K562 (cell line): ENCODE data around the gene ZNF45. TPM values are rescaled to one million over a fixed set of nuclear protein-coding genes. Genes with fewer than 3 reads are reported as not detected.

ENCODE experiments used
- ATAC-seq: fragments of 200-7000 bp; cut with Tn5 transposase; 3 replicates; pipeline ENCODE4 v1.9.1; 2020; ENCODE audit warnings: moderate library complexity
- BruUV-seq: library from RNA; stranded (reverse); fragments of 400-500 nt; replicated peaks from 2 replicates; lab custom pipeline; 2021; lab: Mats Ljungman, UMichigan
- CTCF ChIA-PET: fragments of 300-600 bp; formaldehyde crosslinking; extraction: SDS; loops from one replicate; lab custom pipeline; 2021; ENCODE audit warnings: low intra/inter-chr PET ratio; lab: Yijun Ruan, JAX
- POLR2A ChIA-PET: fragments of 300-600, 350-650 bp; sonication (Branson Sonifier 250); formaldehyde crosslinking; extraction: SDS; loops from one replicate; lab custom pipeline; 2021; ENCODE audit warnings: antibody characterized with exemption, inconsistent platforms; lab: Yijun Ruan, JAX
- DNase-seq, 4 experiments: peaks; one replicate each; pipeline versions ENCODE4 v3.0.0 to v3.0.0-alpha.2; 2011 to 2018; ENCODE audit warnings: low spot score in 3 of 4, mixed read lengths in 3 of 4; ENCODE audit errors: extremely low read depth in 1 of 4
- FAIRE-seq: peaks from 2 replicates; lab custom pipeline; 2011; peaks lifted over from hg19 to GRCh38; lab: Jason Lieb, UNC
- H2AFZ ChIP-seq: 2 replicates; pipeline ENCODE4 v1.6.0; 2011; ENCODE audit warnings: low read depth, low read length, control low read depth, inconsistent platforms
- H3K27ac ChIP-seq: fragments of 200-600 bp; 3 replicates; pipeline ENCODE4 v1.8.0; 2011; ENCODE audit warnings: low read depth, mild to moderate bottlenecking, control low read depth, inconsistent platforms, low read length, moderate library complexity, mixed read lengths; ENCODE audit errors: extremely low read depth
- H3K27me3 ChIP-seq, 2 experiments: fragments of 300-600 bp in 1 of 2; 2 replicates in 1 of 2; 3 replicates in 1 of 2; pipeline versions ENCODE4 v1.6.0 to v1.8.0; 2011; ENCODE audit warnings: inconsistent platforms in 2 of 2, low read length in 2 of 2, mild to moderate bottlenecking in 1 of 2, mixed read lengths in 1 of 2, moderate library complexity in 1 of 2; ENCODE audit not compliant: control insufficient read depth in 2 of 2, insufficient read depth in 2 of 2
- H3K36me3 ChIP-seq: fragments of 300-600 bp; 3 replicates; pipeline ENCODE4 v1.8.0; 2011; ENCODE audit warnings: mild to moderate bottlenecking, low read length, inconsistent platforms; ENCODE audit not compliant: control insufficient read depth, insufficient read depth
- H3K4me1 ChIP-seq, 2 experiments: fragments of 200-600 bp in 1 of 2; replicated peaks in 1 of 2; 2 replicates in 1 of 2; 3 replicates in 1 of 2; pipeline versions ENCODE4 v1.5.1 to v1.8.0; 2011; ENCODE audit warnings: inconsistent platforms in 2 of 2, low read length in 2 of 2, mild to moderate bottlenecking in 1 of 2, mixed read lengths in 1 of 2, moderate library complexity in 1 of 2; ENCODE audit not compliant: control insufficient read depth in 2 of 2, insufficient read depth in 2 of 2
- H3K4me2 ChIP-seq: 2 replicates; pipeline ENCODE4 v1.6.1; 2011; ENCODE audit warnings: low read length, control low read depth, inconsistent platforms, mixed read lengths; ENCODE audit not compliant: insufficient read depth
- H3K4me3 ChIP-seq: fragments of 200-600 bp; sonication (generic), shearing (Covaris generic); 2 replicates; pipeline ENCODE4 v1.5.1; 2016; ENCODE audit warnings: control low read depth, inconsistent platforms
- H3K79me2 ChIP-seq: fragments of 200-600 bp; 3 replicates; pipeline ENCODE4 v1.8.0; 2011; ENCODE audit warnings: low read length, inconsistent platforms; ENCODE audit not compliant: control insufficient read depth, insufficient read depth
- H3K9ac ChIP-seq, 2 experiments: 2 replicates each; pipeline versions ENCODE4 v1.6.0 to v1.6.1; 2011; ENCODE audit warnings: low read depth in 2 of 2, low read length in 2 of 2, control low read depth in 1 of 2, inconsistent platforms in 1 of 2, mild to moderate bottlenecking in 1 of 2, mixed read lengths in 1 of 2; ENCODE audit not compliant: insufficient read depth in 1 of 2
- H3K9me1 ChIP-seq: one replicate; pipeline ENCODE4 v1.6.0; 2011; ENCODE audit warnings: inconsistent platforms, mild to moderate bottlenecking, low read length, moderate library complexity; ENCODE audit not compliant: control insufficient read depth, insufficient read depth
- H3K9me3 ChIP-seq: replicated peaks from 2 replicates; pipeline ENCODE4 v1.5.1; 2011; ENCODE audit warnings: low read depth, low read length, inconsistent platforms; ENCODE audit not compliant: control insufficient read depth, insufficient read depth
- H4K20me1 ChIP-seq: replicated peaks from 2 replicates; pipeline ENCODE4 v1.6.1; 2011; ENCODE audit warnings: low read length, inconsistent platforms, mixed read lengths; ENCODE audit not compliant: control insufficient read depth, insufficient read depth
- CEBPG ChIP-seq, 3 experiments: fragments of 200-800 bp in 1 of 3; sonication (Bioruptor generic) in 1 of 3; sonication (generic) in 1 of 3; formaldehyde crosslinking in 1 of 3; IDR thresholded peaks in 2 of 3; conservative IDR thresholded peaks in 1 of 3; 2 replicates each; pipeline versions ENCODE4 v1.6.1 to v1.8.0; 2016 to 2022; ENCODE audit warnings: missing compliant biosample characterization in 2 of 3, missing genetic modification characterization in 2 of 3, mild to moderate bottlenecking in 1 of 3, missing genetic modification reagents in 1 of 3
- ELF4 ChIP-seq: fragments of 450-650 bp; formaldehyde crosslinking; IDR thresholded peaks from 2 replicates; pipeline ENCODE4 v1.4.0; 2022; ENCODE audit warnings: missing genetic modification characterization
- WGBS: fragments of 100-300 bp; shearing (Covaris generic); methylation state at CpG from one replicate; pipeline ENCODE4 v1.1.6; 2016; ENCODE audit warnings: low coverage, mixed read lengths; ENCODE audit not compliant: insufficient coverage; ENCODE audit errors: missing lambda C conversion rate; 5-methylcytosine and 5-hydroxymethylcytosine counted together
- in situ Hi-C: fragments of 300-500 bp; cut with MboI; formaldehyde crosslinking; loops from 4 replicates; pipeline ENCODE4 v1.15.0; 2018; ENCODE audit warnings: inconsistent platforms, mixed read lengths
- intact Hi-C: fragments of 100-400 bp; cut with micrococcal nuclease; formaldehyde crosslinking; loops from 2 replicates; pipeline ENCODE4 v1.14.2; 2022
- polyA plus RNA-seq, 8 experiments: library from polyadenylated mRNA; depleted of rRNA in 4 of 8; stranded (reverse) in 5 of 8; unstranded in 3 of 8; fragments of >200 nt; fragmentation: Nextera tagmentation in 2 of 8; fragmentation: Illumina TruSeq in 1 of 8; extraction: Ambion mirVana in 2 of 8; extraction: Trizol in 1 of 8; gene quantifications; 2 replicates each; pipeline versions ENCODE4 v1.2.1 to v1.2.3, GENCODE V29; 2011 to 2014; ENCODE audit warnings: inconsistent platforms in 1 of 8, missing spikeins in 1 of 8
- total RNA-seq, 7 experiments: library from RNA; depleted of rRNA in 6 of 7; stranded (reverse); fragments of >200 nt in 6 of 7; fragmentation: Illumina TruSeq in 2 of 7; extraction: Trizol in 2 of 7; gene quantifications; 2 replicates each; pipeline versions ENCODE4 v1.2.1 to v1.2.3, GENCODE V29; 2011 to 2021; ENCODE audit warnings: low replicate concordance in 1 of 7

Gene ZNF45
- total and polyA plus RNA-seq, 9 of the 15 experiments (the other 6 are each of a cell fraction or from before 2014, with no cell fraction given): 2.6 to 10.6 (median 9.4) TPM

DNA sequence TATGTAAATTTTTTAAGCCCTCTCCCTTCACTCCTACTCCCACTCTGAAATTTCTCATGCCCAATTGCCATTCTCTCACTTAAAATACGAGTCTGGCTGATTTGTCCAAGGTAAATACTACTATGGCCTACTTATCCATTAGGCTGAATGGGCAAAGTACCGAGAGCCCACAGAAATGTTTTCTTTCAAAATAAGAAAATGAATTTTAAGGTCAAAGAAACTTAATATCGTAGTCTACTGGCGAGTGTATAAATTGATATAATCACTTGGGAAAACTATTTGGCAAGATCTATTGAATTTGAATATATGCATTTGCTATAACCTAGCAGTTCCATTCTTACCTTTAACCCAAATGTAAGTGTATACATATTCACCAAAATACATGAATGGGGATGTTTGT, 32.7 kb downstream of the ZNF45 start:
- POLR2A ChIA-PET: interaction anchor here (0.6 kb wide), 1 partner anchor 1042 kb away, joined by 4 read pairs; no protein-coding TSS in a partner anchor
- WGBS: 47% methylated on average over 4 of the region's 4 CpGs
- CTCF ChIA-PET: no interaction called here
- no peaks in the 10 kb centered on the region for H3K9me1 ChIP-seq
- peak overlapping the region; percentile 99 for H2AFZ ChIP-seq
- no peak overlapping the region for H3K27ac ChIP-seq
- no peak overlapping the region for H3K4me3 ChIP-seq
- FAIRE-seq: no peak
- peaks cover 2% of the 10 kb centered on the region; the same call in 1 of the 2 replicates for H3K9me3 ChIP-seq
- no peaks in the 10 kb centered on the region; a peak in 2 of 5 replicates for H3K4me1 ChIP-seq
- H4K20me1 ChIP-seq: no peaks in the 10 kb centered on the region
- no TSS peak for BruUV-seq
- intact Hi-C loops: no loop called here
- no peaks in the 10 kb centered on the region for H3K27me3 ChIP-seq
- peak overlapping the region; percentile 93 for H3K4me2 ChIP-seq
- in situ Hi-C loops: loop anchor here (5.0 kb wide), 1 partner anchor 50 kb away; no protein-coding TSS in a partner anchor
- ATAC-seq: no peak
- no peak for TF ChIP-seq CEBPG (CRISPR knock-in tag; IDR thresholded peaks at IDR 0.05)
- TF ChIP-seq CEBPG (tag; conservative IDR thresholded peaks at IDR 0.05 in 1 of 2, IDR thresholded peaks at IDR 0.05 in 1 of 2): 0 out of 4 replicates have a peak, but pooled peaks of 1 of the 2 experiments have one; percentile 4
- TF ChIP-seq ELF4 (CRISPR knock-in tag): no peak
- TF ChIP-seq, all 486 proteins: peak for 1
- Histone ChIP-seq H3K79me2 (no peaks in the 10 kb centered on the region), H3K9ac (no peak overlapping the region), H3K36me3 (no peaks in the 10 kb centered on the region)
- DNase-seq: no peak
